BLaER1 (cell line): ENCODE results near the gene AMBP.

Experiments
- H3K27ac ChIP-seq: shearing (Covaris generic); formaldehyde crosslinking; 2 replicates; pipeline ENCODE4 v1.8.1; 2022
- H3K27me3 ChIP-seq: shearing (Covaris generic); formaldehyde crosslinking; 2 replicates; pipeline ENCODE4 v1.8.1; 2022
- H3K36me3 ChIP-seq: shearing (Covaris generic); formaldehyde crosslinking; 2 replicates; pipeline ENCODE4 v1.8.1; 2022
- H3K4me1 ChIP-seq: shearing (Covaris generic); formaldehyde crosslinking; 2 replicates; pipeline ENCODE4 v1.8.1; 2022
- H3K4me2 ChIP-seq: shearing (Covaris generic); formaldehyde crosslinking; 2 replicates; pipeline ENCODE4 v1.8.1; 2022
- H3K4me3 ChIP-seq: shearing (Covaris generic); formaldehyde crosslinking; 2 replicates; pipeline ENCODE4 v1.8.1; 2022
- H3K9ac ChIP-seq: shearing (Covaris generic); formaldehyde crosslinking; 2 replicates; pipeline ENCODE4 v1.8.1; 2022
- H3K9me3 ChIP-seq: shearing (Covaris generic); formaldehyde crosslinking; 2 replicates; pipeline ENCODE4 v1.8.1; 2022
- H4K20me1 ChIP-seq: shearing (Covaris generic); formaldehyde crosslinking; 2 replicates; pipeline ENCODE4 v1.8.1; 2022
- Cebpa-rat ChIP-seq: shearing (Covaris generic); IDR thresholded peaks from 2 replicates; pipeline ENCODE4 v1.8.1; 2022

Gene AMBP

GRCh38 chr9:114078021-114078780, at the start of gene AMBP:
Gene AMBP, minus strand, starts transcription at chr9:114078300. Its CDS starts 91 bp downstream, at chr9:114078209.
- Histone ChIP-seq H3K27me3 (no peaks in the 10 kb centered on the region), H3K4me3 (no peak within 1 kb of the TSS), H4K20me1 (no peaks in the 10 kb centered on the region), H3K4me1 (peaks cover 56% of the 10 kb centered on the region), H3K27ac (peak within 1 kb of the TSS; percentile 58), H3K36me3 (no peaks in the 10 kb centered on the region), H3K9me3 (no peaks in the 10 kb centered on the region), H3K9ac (peak within 1 kb of the TSS; percentile 32; the same call in 1 of the 2 replicates), H3K4me2 (peak within 1 kb of the TSS; percentile 40)
- no peak for TF ChIP-seq Cebpa-rat

GRCh38 chr9:114126247-114127060, 48.4 kb upstream of the AMBP start:
- Histone ChIP-seq H3K4me1 (peaks cover 11% of the 10 kb centered on the region), H3K4me3 (no peak overlapping the region), H3K36me3 (no peaks in the 10 kb centered on the region), H3K9ac (no peak overlapping the region), H4K20me1 (no peaks in the 10 kb centered on the region), H3K27ac (0 out of 2 replicates have a peak overlapping the region, but pooled peaks have one; percentile 9), H3K9me3 (peaks cover 14% of the 10 kb centered on the region), H3K27me3 (no peaks in the 10 kb centered on the region), H3K4me2 (peak overlapping the region; percentile 9; the same call in 1 of the 2 replicates)
- TF ChIP-seq Cebpa-rat, result no peak

GRCh38 chr9:114125476-114126013, 47.4 kb upstream of the AMBP start:
- H3K4me1 ChIP-seq, result peaks cover 7% of the 10 kb centered on the region
- TF ChIP-seq Cebpa-rat, result no peak
- H3K27me3 ChIP-seq, result no peaks in the 10 kb centered on the region
- H4K20me1 ChIP-seq, result no peaks in the 10 kb centered on the region
- H3K4me3 ChIP-seq, result no peak overlapping the region
- peaks cover 14% of the 10 kb centered on the region for H3K9me3 ChIP-seq
- no peak overlapping the region for H3K9ac ChIP-seq
- no peak overlapping the region for H3K27ac ChIP-seq
- H3K4me2 ChIP-seq, result no peak overlapping the region
- H3K36me3 ChIP-seq, result no peaks in the 10 kb centered on the region

- peaks cover 14% of the 10 kb centered on the region for H3K9me3 ChIP-seq
- H3K27ac ChIP-seq, result no peak overlapping the region
- H3K4me3 ChIP-seq, result no peak overlapping the region
- no peak overlapping the region for H3K4me2 ChIP-seq
- peaks cover 7% of the 10 kb centered on the region for H3K4me1 ChIP-seq
- no peaks in the 10 kb centered on the region for H3K27me3 ChIP-seq
- H4K20me1 ChIP-seq, result no peaks in the 10 kb centered on the region
- H3K9ac ChIP-seq, result no peak overlapping the region
- H3K36me3 ChIP-seq, result no peaks in the 10 kb centered on the region
- TF ChIP-seq Cebpa-rat, result no peak
Observed at GRCh38 chr9:114124666-114125475, 46.8 kb upstream of the AMBP start.

- H4K20me1 ChIP-seq, result no peaks in the 10 kb centered on the region
- no peaks in the 10 kb centered on the region for H3K36me3 ChIP-seq
- H3K9me3 ChIP-seq, result peaks cover 14% of the 10 kb centered on the region
- H3K4me2 ChIP-seq, result no peak overlapping the region
- no peaks in the 10 kb centered on the region for H3K27me3 ChIP-seq
- no peak for TF ChIP-seq Cebpa-rat
- no peak overlapping the region for H3K27ac ChIP-seq
- H3K9ac ChIP-seq, result no peak overlapping the region
- peaks cover 7% of the 10 kb centered on the region for H3K4me1 ChIP-seq
- no peak overlapping the region for H3K4me3 ChIP-seq
Observed at GRCh38 chr9:114124138-114124537, 46.0 kb upstream of the AMBP start.

- Histone ChIP-seq H3K27ac (no peak overlapping the region), H3K27me3 (no peaks in the 10 kb centered on the region), H4K20me1 (no peaks in the 10 kb centered on the region), H3K36me3 (no peaks in the 10 kb centered on the region), H3K9ac (no peak overlapping the region), H3K4me2 (no peak overlapping the region), H3K9me3 (peaks cover 14% of the 10 kb centered on the region), H3K4me3 (no peak overlapping the region), H3K4me1 (peaks cover 7% of the 10 kb centered on the region)
- no peak for TF ChIP-seq Cebpa-rat
Observed at GRCh38 chr9:114123031-114123977, 45.2 kb upstream of the AMBP start.

GRCh38 chr9:114122136-114123027, 44.3 kb upstream of the AMBP start:
- no peak for TF ChIP-seq Cebpa-rat

More at GRCh38 chr9:114122136-114123027, 44.3 kb upstream of the AMBP start:
- Histone ChIP-seq H3K9ac (no peak overlapping the region), H3K9me3 (peaks cover 6% of the 10 kb centered on the region), H3K4me2 (no peak overlapping the region), H3K27ac (no peak overlapping the region), H3K27me3 (no peaks in the 10 kb centered on the region), H3K36me3 (no peaks in the 10 kb centered on the region), H3K4me3 (no peak overlapping the region), H3K4me1 (peaks cover 7% of the 10 kb centered on the region), H4K20me1 (no peaks in the 10 kb centered on the region)
